ENCODE data around the gene UQCRQ. TPM values are rescaled to one million over a fixed set of nuclear protein-coding genes. Genes with fewer than 3 reads are reported as not detected.

UQCRQ gene
- total RNA-seq, 1 donor = 76.0 TPM

- Histone ChIP-seq H3K27ac (ENCODE audit: low read depth, low read length) (no peak overlapping the region), H4K20me1 (ENCODE audit: insufficient read depth, low read length) (peaks cover 11% of the 10 kb centered on the region), H3K9me3 (ENCODE audit: low read depth, low read length) (no peaks in the 10 kb centered on the region), H3K4me3 (ENCODE audit: insufficient read depth, low read length) (no peak overlapping the region), H3K4me1 (ENCODE audit: insufficient read depth, low read length) (peaks cover 6% of the 10 kb centered on the region), H3K27me3 (ENCODE audit: insufficient read depth, low read length) (no peaks in the 10 kb centered on the region), H3K79me2 (ENCODE audit: insufficient read depth, low read length) (peaks cover 14% of the 10 kb centered on the region), H3K36me3 (ENCODE audit: insufficient read depth, low read length) (no peaks in the 10 kb centered on the region), H3K4me2 (ENCODE audit: insufficient read depth, low read length) (no peak overlapping the region), H2AFZ (ENCODE audit: low read length) (no peak overlapping the region)
- peak; percentile 56 for DNase-seq (ENCODE audit: insufficient read length, low spot score, missing footprints)
- TF ChIP-seq CTCF (IDR thresholded peaks at IDR 0.05; ENCODE audit: extremely low read depth, low read depth, low read length) = no peak
These were observed 33.8 kb upstream of the UQCRQ start for GRCh38 chr5:132832612-132833011.

GRCh38 chr5:132834057-132834456 is 32.4 kb upstream of the UQCRQ start:
- Histone ChIP-seq H3K27me3 (ENCODE audit: insufficient read depth, low read length) (no peaks in the 10 kb centered on the region), H3K4me3 (ENCODE audit: insufficient read depth, low read length) (no peak overlapping the region), H3K4me1 (ENCODE audit: insufficient read depth, low read length) (peaks cover 6% of the 10 kb centered on the region), H4K20me1 (ENCODE audit: insufficient read depth, low read length) (peaks cover 7% of the 10 kb centered on the region), H3K4me2 (ENCODE audit: insufficient read depth, low read length) (no peak overlapping the region), H2AFZ (ENCODE audit: low read length) (no peak overlapping the region), H3K79me2 (ENCODE audit: insufficient read depth, low read length) (peaks cover 6% of the 10 kb centered on the region), H3K9me3 (ENCODE audit: low read depth, low read length) (no peaks in the 10 kb centered on the region), H3K27ac (ENCODE audit: low read depth, low read length) (no peak overlapping the region), H3K36me3 (ENCODE audit: insufficient read depth, low read length) (no peaks in the 10 kb centered on the region)
- no peak for TF ChIP-seq CTCF (IDR thresholded peaks at IDR 0.05; ENCODE audit: extremely low read depth, low read depth, low read length)
- no peak for DNase-seq (ENCODE audit: insufficient read length, low spot score, missing footprints)

GRCh38 chr5:132836852-132837251 is 29.6 kb upstream of the UQCRQ start:
- Histone ChIP-seq H3K27ac (ENCODE audit: low read depth, low read length) (no peak overlapping the region), H2AFZ (ENCODE audit: low read length) (no peak overlapping the region), H3K4me3 (ENCODE audit: insufficient read depth, low read length) (no peak overlapping the region), H3K4me1 (ENCODE audit: insufficient read depth, low read length) (peaks cover 24% of the 10 kb centered on the region), H3K4me2 (ENCODE audit: insufficient read depth, low read length) (no peak overlapping the region), H4K20me1 (ENCODE audit: insufficient read depth, low read length) (no peaks in the 10 kb centered on the region), H3K79me2 (ENCODE audit: insufficient read depth, low read length) (no peaks in the 10 kb centered on the region), H3K9me3 (ENCODE audit: low read depth, low read length) (no peaks in the 10 kb centered on the region), H3K27me3 (ENCODE audit: insufficient read depth, low read length) (no peaks in the 10 kb centered on the region), H3K36me3 (ENCODE audit: insufficient read depth, low read length) (no peaks in the 10 kb centered on the region)
- TF ChIP-seq CTCF (IDR thresholded peaks at IDR 0.05; ENCODE audit: extremely low read depth, low read depth, low read length) = no peak
- no peak for DNase-seq (ENCODE audit: insufficient read length, low spot score, missing footprints)

GRCh38 chr5:132837868-132838267 is 28.6 kb upstream of the UQCRQ start:
- peak; percentile 4 for DNase-seq (ENCODE audit: insufficient read length, low spot score, missing footprints)
- no peak overlapping the region for H3K4me3 ChIP-seq (ENCODE audit: insufficient read depth, low read length)
- H3K36me3 ChIP-seq (ENCODE audit: insufficient read depth, low read length) = no peaks in the 10 kb centered on the region
- H3K9me3 ChIP-seq (ENCODE audit: low read depth, low read length) = no peaks in the 10 kb centered on the region
- H3K4me2 ChIP-seq (ENCODE audit: insufficient read depth, low read length) = no peak overlapping the region
- H3K79me2 ChIP-seq (ENCODE audit: insufficient read depth, low read length) = no peaks in the 10 kb centered on the region
- no peak overlapping the region for H2AFZ ChIP-seq (ENCODE audit: low read length)
- H3K4me1 ChIP-seq (ENCODE audit: insufficient read depth, low read length) = peaks cover 24% of the 10 kb centered on the region
- H3K27ac ChIP-seq (ENCODE audit: low read depth, low read length) = no peak overlapping the region
- H4K20me1 ChIP-seq (ENCODE audit: insufficient read depth, low read length) = no peaks in the 10 kb centered on the region
- no peak for TF ChIP-seq CTCF (IDR thresholded peaks at IDR 0.05; ENCODE audit: extremely low read depth, low read depth, low read length)
- H3K27me3 ChIP-seq (ENCODE audit: insufficient read depth, low read length) = no peaks in the 10 kb centered on the region
